ENCODE data around the gene TEC.

Gene TEC

DNA sequence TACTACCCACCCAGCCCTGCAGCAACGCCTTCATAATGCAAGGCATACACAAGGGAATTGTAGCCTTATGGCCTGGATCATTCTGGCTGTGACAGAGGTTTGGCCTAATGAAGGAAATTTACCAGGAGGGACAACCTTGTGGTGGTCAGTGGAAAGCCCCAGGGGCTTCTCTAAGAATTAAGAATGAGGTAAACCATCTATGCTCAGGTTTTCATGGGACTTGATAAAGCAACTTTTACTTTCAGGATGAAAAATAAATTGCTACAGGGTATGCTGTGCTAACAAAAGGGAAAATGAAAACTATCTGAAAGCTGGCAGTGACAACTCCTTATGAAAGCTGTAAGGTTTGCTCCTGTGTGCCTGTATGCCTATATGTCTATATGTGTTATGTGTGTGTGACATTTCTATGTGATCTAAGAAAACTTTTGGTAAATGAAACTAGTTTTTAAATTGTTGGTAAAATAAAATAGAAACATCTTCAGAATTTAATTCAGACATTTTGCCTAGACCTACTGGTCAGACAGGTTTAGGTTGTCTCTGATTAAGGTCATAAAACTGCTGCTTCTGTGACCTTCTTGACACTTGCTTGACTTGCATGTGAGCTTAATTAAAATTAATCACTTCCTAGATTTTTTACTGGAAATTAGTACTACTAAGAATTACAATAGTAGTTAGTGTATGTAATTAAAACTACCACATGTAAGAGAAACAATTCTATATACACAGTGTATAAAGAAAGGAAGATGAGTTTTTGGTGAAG lies 115.7 kb downstream of the TEC start:
- no peak for DNase-seq

DNA sequence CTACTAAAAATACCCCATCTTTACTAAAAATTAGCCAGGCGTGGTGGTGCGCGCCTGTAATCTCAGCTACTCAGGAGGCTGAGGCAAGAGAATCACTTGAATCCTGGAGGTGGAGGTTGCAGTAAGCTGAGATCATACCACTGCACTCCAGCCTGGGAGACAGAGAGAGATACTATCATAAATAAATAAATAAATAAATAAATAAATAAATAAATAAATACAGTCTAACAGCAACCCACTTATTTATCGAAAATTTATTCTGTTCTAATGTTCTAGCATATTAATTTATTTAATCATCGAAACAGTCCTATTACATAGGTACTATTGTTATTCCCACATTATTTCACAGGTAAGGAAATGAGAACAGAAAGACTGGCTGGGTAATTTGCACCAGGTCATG lies 117.4 kb downstream of the TEC start:
- DNase-seq: no peak

DNA sequence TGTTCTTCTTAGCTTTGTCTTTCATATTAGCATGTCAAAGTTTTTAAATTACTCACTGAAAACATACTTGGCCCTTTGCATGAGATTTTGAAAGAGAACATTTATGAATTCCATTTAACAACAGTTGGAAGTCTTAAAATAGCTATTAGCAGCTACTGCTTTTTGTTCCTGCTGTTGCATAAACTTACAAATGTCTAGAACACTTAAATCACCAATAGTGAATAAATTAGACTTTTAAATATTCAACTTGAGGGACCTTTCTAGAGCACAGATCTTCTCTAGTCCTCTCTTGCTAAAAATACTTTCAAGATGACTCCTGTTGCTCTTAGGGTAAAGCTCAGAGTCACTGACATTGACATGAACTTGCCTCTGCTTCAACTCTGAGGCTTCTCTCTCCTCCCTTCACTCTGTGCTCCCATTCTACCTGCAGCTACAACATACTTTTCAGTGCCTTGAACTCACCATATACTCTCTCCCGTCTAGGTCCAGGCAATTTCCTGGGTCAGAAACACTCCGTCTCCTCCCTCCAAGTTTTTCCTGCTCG lies 119.7 kb downstream of the TEC start:
- no peak for DNase-seq

DNA sequence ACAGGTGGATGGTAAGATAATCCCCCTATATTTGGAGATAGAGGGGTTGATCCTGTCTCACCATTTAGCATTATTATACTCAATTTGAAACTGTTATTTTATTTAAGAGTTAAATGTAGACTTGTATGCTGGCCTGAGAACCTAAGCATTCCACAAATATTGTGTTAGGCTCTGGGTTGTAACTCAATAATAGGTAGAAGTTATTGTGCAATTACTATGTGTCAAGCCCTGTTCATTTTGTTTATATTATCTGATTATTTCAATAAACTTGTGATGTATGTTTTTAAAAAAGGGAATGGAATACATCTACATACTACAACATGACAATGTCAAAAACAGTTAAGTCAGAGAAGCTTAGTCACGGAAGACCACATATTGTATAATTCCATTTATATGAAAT lies 122.0 kb downstream of the TEC start:
- no peak for DNase-seq

DNA sequence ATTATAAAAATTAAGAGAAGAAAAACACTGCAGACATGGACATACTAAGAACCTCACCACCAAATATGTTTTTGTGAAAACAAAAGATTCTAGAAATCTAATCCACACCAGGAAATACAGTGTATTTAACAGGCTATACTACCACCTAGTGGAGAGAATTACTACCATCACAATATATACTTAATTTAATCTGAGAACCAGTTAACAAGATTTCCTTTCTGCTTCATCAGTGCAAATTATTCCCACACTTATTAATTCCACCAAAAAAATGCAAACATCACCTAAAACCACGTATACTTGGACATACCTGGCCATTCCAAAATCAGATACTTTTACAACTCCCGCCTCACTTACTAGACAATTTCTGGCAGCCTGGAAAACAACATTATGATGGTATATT lies 128.6 kb downstream of the TEC start:
- peak; percentile 43 to 51 for DNase-seq

DNA sequence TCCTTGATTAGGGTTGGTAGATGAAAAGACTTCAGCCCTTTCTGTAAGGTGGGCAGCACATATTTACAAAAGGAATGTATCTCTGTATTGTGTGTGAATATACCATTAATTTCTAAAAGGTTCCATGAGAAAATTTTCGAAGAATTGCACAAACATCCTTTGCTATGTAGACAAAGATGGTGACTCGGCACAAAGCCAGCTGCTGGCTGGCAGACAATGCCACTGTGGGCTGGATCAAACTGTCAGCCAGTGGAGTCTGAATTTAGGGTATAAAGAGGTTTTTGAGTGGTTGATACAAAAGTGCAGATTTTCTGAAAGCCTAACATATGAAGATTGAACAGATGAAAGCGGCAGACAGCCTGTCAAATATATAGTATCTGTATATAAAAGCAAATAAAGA lies 129.9 kb downstream of the TEC start:
- DNase-seq: no peak

DNA sequence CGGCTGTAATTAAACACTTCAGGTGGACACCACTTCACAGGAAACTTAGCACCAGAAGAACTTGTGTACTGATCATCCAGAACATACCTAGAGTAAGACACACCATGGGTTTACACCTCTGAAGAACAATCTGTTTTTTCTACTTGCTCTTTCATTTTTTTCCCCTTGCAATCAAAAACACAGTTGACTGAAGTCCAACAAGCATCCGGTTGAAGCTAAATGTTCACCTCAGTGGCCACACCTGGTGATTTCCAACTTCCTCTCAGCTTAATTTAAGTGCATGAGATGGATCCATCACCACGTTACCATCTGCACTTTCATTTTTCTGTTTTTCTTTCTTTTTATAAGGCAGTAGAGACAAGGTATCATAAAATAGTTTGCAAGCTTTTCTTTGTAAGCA lies 130.7 kb downstream of the TEC start:
- DNase-seq: no peak

DNA sequence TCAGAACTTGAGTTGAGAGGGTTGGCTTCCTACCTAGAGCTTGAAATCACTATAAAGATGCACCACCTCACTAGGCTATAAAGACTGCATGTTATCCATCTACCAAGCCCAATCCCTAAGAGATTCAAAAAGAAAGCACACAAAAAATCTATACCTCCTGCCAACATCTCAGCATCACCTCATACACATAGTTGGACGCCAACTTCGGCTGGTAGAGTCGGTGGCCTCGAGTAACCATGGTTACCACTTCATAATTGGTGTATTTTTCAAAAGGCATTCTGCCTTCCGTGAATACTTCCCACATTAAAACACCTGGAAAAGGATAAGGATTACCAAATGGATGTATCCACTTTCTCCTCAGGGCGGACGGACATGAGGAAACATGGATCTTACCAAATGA lies 131.1 kb downstream of the TEC start:
- DNase-seq: no peak

DNA sequence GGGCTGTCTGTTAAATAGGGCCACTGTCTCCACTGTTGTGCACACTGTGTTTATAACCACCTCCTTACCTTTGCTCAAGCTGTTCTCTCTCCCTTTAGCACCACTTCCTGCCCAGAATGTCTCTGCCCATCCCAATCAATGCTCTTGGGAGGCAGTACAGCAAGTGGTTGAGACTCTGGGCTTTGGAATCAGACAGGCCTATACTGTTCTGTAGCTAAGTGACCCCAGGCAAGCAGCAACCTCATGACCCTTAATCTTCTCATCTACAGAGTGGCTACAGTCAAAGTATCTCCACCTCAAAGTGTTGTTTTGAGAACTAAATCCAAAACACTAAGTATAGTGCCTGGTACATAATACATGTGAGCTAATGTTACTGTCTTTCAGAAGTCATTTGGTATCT lies 131.8 kb downstream of the TEC start:
- DNase-seq: no peak

DNA sequence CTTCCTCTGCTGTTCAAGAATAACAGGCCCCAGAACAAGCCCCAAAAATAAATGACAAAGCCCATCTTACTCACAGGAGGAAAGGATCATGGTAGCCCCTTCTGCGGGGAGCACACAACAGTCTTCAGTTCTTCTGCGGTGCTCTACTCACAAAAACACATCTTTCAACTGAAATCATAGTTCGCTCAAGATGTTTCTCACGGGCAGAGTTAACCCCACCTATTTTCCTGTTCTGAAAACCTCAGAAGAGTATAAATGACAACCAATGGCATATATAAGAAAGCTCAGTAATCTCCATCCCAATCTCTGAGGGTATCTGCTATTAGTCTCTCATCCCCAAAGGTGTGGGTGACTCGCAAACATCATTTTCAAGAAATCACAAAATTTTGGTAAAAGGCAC lies 135.6 kb downstream of the TEC start, which contains the start of gene TXK:
Gene TXK (minus strand): TSS at position 170 of the 400 bp plus-strand sequence. CDS start 80 bp downstream, at position 90.
- no peak for DNase-seq

DNA sequence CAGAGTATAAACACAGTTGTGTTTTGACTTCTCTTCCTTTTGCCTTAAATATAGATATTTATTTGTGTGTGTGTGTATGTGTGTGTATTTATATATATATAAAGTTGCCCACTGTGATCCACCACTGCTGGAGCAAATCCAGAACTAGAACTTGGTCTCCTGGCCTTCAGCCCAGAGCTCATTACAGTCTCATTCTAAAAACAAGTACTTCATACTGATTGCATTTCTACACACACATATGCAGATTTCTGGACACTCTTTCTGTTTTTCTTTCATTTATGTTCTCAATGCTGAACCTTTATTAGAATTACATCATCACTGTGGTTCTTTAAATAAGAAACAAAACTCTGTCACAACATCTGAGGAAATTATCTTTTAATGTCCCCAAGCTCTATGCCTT lies 136.0 kb downstream of the TEC start:
- no peak for DNase-seq

DNA sequence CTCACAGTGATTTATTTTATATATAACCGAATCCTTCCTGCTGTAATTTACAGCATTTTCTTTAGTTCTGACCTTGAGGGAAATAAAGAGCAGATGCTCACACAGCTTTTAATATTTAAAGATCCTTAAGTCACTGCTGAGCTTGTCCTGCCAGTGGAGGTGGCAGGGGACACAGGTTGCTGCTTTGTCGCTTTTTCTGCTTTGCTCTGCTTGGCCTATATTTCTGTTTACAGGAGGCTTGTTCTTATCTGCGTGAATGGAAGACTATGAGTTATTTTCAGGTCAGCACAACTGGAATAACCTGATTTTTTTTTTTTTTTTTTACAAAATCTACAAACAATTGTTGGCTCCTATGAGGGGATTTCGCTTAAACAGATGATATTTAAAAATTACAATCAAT lies 137.9 kb downstream of the TEC start:
- no peak for DNase-seq

DNA sequence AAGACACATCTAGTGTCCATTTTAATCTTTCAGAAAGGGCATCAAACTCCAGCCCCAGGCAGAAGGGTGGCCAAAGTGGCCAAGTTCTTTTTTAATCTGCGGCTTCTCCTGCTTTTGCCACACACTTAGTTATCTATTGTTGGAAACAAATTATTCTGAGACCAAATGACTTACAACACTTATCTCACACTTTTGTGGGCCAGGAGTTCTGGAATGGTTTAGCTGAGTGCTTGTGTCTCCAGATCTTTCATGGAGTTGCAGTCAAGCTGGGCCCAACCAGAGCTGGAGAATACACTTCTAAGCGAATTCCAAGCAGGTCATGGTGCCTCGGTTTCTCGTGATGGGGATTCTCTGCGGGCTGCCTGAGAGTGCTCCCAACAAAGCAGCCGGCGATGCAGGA lies 139.5 kb downstream of the TEC start:
- DNase-seq: no peak

DNA sequence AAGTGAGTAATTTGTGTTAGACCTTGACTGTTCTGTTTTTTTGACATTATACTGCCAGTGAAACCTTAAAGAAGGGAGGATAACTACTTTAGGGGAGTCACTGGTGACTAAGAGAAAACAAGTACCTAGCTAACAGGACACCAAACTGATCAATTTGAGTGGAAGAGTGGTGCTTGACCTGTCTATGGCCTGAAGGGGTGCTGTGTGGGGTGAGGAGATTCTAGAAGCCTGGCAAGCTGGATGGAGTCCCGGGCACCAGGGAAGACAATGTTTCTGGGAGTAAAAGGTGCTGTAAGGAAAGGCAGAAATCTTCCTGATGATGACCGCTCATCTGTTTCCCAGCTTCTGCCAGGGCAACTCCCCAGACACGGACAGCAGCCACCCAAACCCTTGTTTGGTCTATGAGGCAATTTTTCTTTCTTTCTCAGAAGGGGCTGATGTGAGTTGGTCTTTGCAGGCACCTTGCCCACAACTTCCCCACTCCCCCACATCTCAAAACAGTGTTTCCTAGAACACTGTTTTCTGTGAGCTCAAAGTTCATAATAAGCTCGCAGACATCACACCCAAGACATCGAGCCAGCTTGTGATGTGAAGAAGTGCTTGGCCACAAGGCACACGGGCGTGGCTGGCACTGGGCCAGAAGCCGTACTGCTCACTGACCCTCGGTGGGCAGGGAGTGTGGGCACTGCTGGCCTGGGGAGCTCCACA lies 140.2 kb downstream of the TEC start:
- no peak for DNase-seq

DNA sequence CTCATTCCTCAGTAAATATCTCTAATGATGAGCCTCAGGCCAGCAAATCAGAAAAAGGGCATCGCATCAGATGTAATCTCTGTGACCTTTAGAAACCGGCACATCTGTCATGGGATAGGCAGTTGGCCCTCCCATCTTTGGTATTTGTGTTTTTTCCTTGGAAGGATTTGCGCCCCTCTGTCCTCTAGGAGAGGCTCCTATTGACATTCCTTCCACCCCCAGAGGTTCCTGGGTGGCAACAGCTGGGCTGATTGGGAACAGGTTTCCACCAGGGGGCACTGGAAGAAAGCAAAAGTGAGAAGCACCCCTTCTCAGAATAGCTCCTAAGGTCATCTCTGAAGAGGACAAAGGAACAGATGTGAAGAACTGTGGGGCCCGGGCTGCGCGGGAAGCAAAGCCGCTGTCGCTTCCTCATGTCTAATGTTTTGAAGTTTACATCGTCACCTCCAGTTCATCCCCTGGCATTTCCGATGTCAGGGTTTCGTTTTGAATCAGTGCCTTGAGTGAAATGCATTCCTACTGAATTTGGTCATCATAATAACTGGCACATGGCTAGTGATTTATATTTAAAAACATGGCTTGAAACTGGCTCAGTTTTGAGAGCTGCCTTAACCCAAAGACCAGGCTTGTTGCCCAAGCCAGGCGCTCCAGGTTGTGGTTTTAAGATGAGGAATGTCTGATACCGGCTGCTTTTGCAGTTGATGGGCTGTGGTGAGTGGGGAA lies 141.8 kb downstream of the TEC start:
- peak; percentile 52 to 68 for DNase-seq

DNA sequence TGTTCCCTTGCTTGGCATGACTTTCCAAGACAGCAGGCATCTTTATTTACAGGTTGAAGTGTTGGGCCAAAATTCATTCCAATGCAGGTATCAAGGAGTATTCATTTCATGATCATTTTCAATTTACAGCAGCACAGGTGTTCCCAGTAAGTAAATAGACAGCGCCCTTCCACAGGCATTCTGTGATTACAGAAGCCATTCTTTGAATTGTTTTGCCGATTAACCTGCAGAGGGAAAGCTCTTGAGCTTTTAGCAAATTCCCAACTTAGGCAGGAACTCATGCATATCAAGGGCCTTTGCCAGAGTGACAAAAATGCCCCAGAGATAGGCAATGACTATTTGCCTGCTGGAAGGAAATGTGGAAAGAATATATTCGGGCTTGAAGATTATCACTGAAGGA lies 142.4 kb downstream of the TEC start:
- no peak for DNase-seq

DNA sequence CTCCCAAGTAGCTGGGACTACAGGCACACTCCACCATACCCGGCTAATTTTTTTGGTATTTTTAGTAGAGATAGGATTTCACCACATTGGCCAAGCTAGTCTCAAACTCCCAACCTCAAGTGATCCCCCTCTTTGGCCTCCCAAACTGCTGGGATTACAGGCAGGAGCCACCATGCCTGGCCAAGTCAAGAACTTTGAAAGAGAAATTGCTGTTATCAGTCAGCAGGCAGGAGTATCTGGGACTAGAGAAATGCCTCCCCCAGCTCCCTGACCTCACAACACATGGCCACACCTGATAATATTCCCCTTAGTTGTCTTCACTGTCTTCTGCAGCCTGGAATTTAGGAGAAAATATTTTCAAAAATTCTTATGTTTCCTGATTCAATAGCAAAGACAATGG lies 143.0 kb downstream of the TEC start:
- no peak for DNase-seq

DNA sequence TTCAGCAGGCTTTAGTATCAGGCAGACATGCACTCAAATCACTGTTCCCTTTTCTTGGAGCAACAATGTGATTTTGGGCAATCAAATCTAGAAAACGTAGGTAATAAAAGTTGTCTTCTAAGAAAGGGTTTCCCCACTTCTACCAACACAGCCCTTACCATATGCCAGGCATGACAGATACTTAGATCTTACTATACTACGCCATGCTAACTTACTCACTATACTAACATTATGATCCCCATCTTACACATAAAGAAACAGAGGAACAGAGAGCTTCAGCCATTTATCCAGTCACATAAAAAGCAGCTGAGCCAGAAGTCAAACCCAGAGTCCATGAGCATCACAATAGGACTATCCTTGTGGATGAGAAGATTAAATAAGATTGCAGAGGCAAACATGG lies 144.8 kb downstream of the TEC start:
- no peak for DNase-seq

DNA sequence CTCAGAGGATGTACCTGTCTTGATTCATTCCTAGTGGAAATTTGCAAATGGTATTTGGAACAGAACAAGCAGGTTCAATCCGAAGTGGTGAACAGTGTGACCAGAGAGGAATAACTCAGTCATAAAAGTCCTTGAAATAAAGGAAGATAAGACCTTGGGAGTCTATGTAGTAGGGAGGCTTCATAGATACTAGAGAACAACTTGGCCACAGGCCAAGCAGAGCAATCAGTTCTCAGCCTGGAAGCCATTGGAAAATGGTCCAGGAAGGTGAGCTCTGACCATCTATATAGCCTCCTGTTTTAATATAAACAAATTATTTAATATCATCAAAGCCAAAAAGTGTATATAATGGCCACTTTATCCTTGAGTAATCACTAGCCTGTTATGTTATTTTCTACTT lies 146.9 kb downstream of the TEC start:
- DNase-seq: no peak

DNA sequence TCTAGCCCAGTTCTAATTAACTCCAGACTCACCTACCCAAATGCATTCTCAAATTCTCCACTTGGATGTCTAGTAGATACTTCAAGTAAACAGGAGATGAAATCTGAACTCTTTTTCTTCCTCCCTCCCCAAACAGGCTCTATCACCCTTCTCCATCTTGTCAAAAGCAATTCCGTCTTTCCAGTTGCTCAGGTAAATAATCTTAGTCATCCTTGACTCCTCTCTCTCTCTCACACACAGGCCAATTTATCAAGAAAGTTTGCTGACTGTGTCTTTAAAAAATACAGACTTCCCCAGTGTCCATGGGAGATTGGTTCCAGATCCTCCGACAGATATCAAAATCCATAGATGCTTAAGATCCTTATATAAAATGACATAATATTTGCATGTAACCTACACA lies 148.5 kb downstream of the TEC start:
- DNase-seq: no peak

DNA sequence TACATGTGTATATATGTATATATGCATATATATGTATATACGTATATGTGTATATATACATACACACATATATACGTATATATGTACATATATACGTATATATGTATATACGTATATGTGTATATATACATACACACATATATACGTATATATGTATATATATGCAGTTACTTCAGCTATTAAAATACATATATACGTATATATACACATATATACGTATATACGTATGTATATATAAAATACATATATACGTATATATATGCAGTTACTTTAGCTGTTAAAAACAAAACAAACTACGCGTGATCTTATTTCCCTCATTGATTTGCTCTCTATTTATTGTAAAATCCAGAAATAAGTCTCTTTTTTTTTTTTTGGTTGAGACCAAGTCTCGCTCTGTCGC lies 149.5 kb downstream of the TEC start:
- no peak for DNase-seq

DNA sequence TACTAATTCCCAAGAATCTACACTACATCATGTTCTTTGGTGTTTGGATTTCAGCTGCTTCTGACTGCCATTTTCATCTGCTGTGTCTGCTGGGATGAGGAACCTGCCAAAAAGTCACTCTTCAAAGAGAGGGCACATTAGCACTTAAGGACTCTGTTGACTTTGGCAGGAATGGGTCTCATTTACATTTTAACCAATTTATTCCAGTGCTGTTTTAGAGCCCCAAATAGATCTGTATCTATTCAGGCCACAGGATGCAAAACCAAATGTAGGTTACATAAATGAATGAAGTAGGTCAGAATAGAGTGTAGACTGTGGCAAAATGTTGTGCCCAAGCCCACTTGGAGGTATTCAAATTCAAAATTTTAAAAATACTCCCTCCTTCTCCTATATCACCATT lies 150.0 kb downstream of the TEC start:
- no peak for DNase-seq

DNA sequence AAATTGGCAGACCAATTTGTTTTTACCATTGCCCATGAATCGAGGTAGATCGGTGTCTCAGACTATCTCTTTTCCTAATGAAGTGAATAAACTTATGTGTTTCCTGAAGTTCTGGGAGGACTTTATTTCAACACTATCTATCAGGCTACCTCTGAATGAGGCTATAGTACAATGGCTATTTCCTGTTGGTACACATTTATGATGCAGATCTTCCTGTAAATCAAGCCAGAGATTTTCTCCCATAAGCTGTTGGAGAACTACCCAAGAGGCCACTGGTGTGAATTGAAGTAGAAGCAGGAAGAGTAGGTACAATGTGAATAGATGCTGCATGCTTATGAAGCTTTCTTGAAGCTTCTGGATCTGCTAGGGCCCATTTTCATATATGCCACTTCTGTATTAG lies 151.6 kb downstream of the TEC start:
- no peak for DNase-seq

DNA sequence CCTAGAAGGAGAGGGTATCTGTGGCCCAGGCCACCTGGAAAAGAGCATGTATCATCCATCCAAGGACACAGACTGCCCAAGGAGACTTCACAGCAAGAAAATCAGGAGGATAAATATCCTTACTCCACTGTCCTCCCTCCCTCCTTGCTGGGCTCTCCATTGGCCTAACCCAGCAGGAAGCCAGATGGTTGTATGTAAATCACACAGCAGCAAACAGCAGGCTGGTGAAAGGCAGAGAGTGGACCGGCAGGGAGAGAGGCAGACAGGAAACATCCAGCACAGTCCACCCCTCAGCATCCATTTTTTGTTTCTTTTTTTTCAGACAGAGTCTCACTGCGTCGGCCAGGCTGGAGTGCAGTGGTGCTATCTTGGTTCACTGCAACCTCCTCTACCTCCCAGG lies 153.1 kb downstream of the TEC start:
- no peak for DNase-seq

Measured in AML-193 (cell line).